ENCODE data around the gene NLRP3.

DNA sequence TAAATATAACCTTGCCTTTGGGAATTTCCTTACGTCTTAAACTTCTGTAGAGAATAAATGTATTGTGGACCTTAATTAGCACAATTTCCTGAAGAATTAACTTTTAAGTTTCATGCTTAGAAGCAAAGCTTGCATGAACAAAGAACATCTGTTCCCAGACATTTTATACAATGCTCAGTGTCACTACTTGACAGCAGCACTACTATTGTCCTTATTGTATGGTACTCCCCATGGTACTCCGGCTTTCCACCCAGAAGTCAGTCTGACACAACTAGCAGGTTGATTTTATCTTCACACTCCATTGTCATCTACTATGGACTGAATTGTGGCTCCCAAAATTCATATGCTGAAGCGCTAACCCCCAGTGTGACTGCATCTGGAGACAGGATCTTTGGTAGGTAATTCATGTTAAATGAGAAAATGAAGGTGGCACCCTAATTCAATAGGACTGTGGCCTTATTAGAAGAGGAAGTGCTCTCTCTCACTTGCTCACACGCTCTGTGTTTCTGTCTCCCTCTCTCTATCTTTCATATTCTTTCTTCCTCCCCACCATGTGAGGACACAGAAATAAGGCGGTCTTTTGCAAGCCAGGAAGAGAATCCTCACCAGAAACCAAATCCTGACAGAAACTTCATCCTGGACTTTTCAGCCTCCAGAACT lies 52.6 kb downstream of the NLRP3 start:
- TF ChIP-seq ZNF207 (IDR thresholded peaks at IDR 0.05; ENCODE audit: borderline replicate concordance) (no peak), GABPA (IDR thresholded peaks at IDR 0.05; ENCODE audit: low read depth) (no peak), SRF (IDR thresholded peaks at IDR 0.05; ENCODE audit: low read depth in 2 of 2, low read length in 2 of 2) (no peak), POLR2A (IDR thresholded peaks at IDR 0.05; ENCODE audit: low read depth, low read length) (no peak), POLR2AphosphoS5 (IDR thresholded peaks at IDR 0.05; ENCODE audit: low read length) (no peak), SMAD1 (IDR thresholded peaks at IDR 0.05; ENCODE audit: low read depth, partially characterized antibody) (no peak)
